H1 (cell line): ENCODE data around the gene MAP4K1. TPM values are rescaled to one million over a fixed set of nuclear protein-coding genes. Genes with fewer than 3 reads are reported as not detected.

Experiments
- CTCF ChIA-PET: fragments of 300-600 bp; sonication (Branson Sonifier 250); formaldehyde crosslinking; loops from one replicate; lab custom pipeline; 2021; ENCODE audit not compliant: partially characterized antibody; lab: Charles Lee
- POLR2A ChIA-PET: fragments of 300-600 bp; sonication (Branson Sonifier 250); formaldehyde crosslinking; loops from one replicate; lab custom pipeline; 2021; ENCODE audit warnings: inconsistent platforms; ENCODE audit not compliant: partially characterized antibody; lab: Charles Lee
- DNase-seq, 2 experiments: peaks; one replicate each; pipeline versions ENCODE4 v3.0.0 to v3.0.0-alpha.2; 2010 to 2022; ENCODE audit warnings: low spot score in 2 of 2, low read depth in 1 of 2, mixed read lengths in 1 of 2
- FAIRE-seq: peaks from 2 replicates; lab custom pipeline; 2011; peaks lifted over from hg19 to GRCh38; lab: Jason Lieb, UNC
- H2AFZ ChIP-seq: 2 replicates; pipeline ENCODE4 v1.8.1; 2012; ENCODE audit warnings: low read length, inconsistent platforms
- H2AK5ac ChIP-seq: 2 replicates; pipeline ENCODE4 v1.6.1; 2013; ENCODE audit warnings: low read depth, low read length
- H2BK120ac ChIP-seq: replicated peaks from 2 replicates; pipeline ENCODE3; 2013; ENCODE audit warnings: low read depth, low read length, inconsistent platforms
- H2BK12ac ChIP-seq: 2 replicates; pipeline ENCODE4 v1.6.1; 2013; ENCODE audit warnings: low read depth, low read length
- H2BK15ac ChIP-seq: 2 replicates; pipeline ENCODE4 v1.6.1; 2013; ENCODE audit warnings: low read length
- H2BK20ac ChIP-seq: 2 replicates; pipeline ENCODE4 v1.6.1; 2013; ENCODE audit warnings: low read length
- H2BK5ac ChIP-seq: 2 replicates; pipeline ENCODE4 v1.6.1; 2013; ENCODE audit warnings: low read depth, low read length
- H3K14ac ChIP-seq: 2 replicates; pipeline ENCODE4 v1.6.1; 2013; ENCODE audit warnings: inconsistent platforms; ENCODE audit not compliant: insufficient read length
- H3K18ac ChIP-seq: 2 replicates; pipeline ENCODE4 v1.6.1; 2013; ENCODE audit warnings: low read length; ENCODE audit errors: extremely low read depth
- H3K23ac ChIP-seq: 2 replicates; pipeline ENCODE4 v1.6.1; 2013; ENCODE audit warnings: inconsistent platforms; ENCODE audit not compliant: insufficient read length
- H3K23me2 ChIP-seq: 2 replicates; pipeline ENCODE4 v1.6.1; 2013; ENCODE audit warnings: low read depth, low read length
- H3K27ac ChIP-seq: 2 replicates; pipeline ENCODE4 v1.6.1; 2011; ENCODE audit warnings: low read depth, low read length, inconsistent platforms
- H3K27me3 ChIP-seq, 4 experiments: replicated peaks in 1 of 4; 1 replicate in 1 of 4; 2 replicates in 3 of 4; pipeline versions ENCODE4 v1.6.1 to v1.8.1; 2011 to 2013; ENCODE audit warnings: low read length in 3 of 4, mild to moderate bottlenecking in 3 of 4, inconsistent platforms in 2 of 4, mixed read lengths in 2 of 4, moderate library complexity in 1 of 4; ENCODE audit not compliant: control insufficient read depth in 3 of 4, insufficient read depth in 3 of 4; ENCODE audit errors: extremely low read depth in 1 of 4
- H3K36me3 ChIP-seq, 4 experiments: 2 replicates each; pipeline versions ENCODE4 v1.6.1 to v1.8.1; 2011 to 2013; ENCODE audit warnings: mild to moderate bottlenecking in 4 of 4, low read length in 3 of 4, moderate library complexity in 2 of 4, control low read depth in 1 of 4, inconsistent platforms in 1 of 4; ENCODE audit not compliant: insufficient read depth in 4 of 4, control insufficient read depth in 2 of 4
- H3K4ac ChIP-seq: replicated peaks from 2 replicates; pipeline ENCODE3; 2013; ENCODE audit warnings: low read length, low read depth, mixed read lengths, inconsistent platforms; ENCODE audit not compliant: insufficient read length
- H3K4me1 ChIP-seq, 4 experiments: replicated peaks in 1 of 4; 1 replicate in 1 of 4; 2 replicates in 3 of 4; pipeline versions ENCODE4 v1.6.1 to v1.8.1; 2011 to 2013; ENCODE audit warnings: low read length in 3 of 4, inconsistent platforms in 2 of 4, mixed read lengths in 1 of 4; ENCODE audit not compliant: insufficient read depth in 4 of 4, control insufficient read depth in 3 of 4
- H3K4me2 ChIP-seq, 2 experiments: 2 replicates each; pipeline versions ENCODE4 v1.6.1 to v1.8.1; 2011 to 2013; ENCODE audit warnings: low read depth in 2 of 2, low read length in 2 of 2, control low read depth in 1 of 2, inconsistent platforms in 1 of 2, mild to moderate bottlenecking in 1 of 2; ENCODE audit not compliant: insufficient read depth in 1 of 2
- H3K4me3 ChIP-seq, 4 experiments: fragments of 200-600, 300-600 bp in 1 of 4; sonication (generic), shearing (Covaris generic), sonication (Bioruptor Twin) in 1 of 4; 2 replicates each; pipeline versions ENCODE4 v1.5.1 to v1.8.1; 2011 to 2016; ENCODE audit warnings: low read length in 4 of 4, low read depth in 3 of 4, control low read depth in 2 of 4, inconsistent platforms in 2 of 4, mild to moderate bottlenecking in 2 of 4, mixed read lengths in 1 of 4, moderate library complexity in 1 of 4; ENCODE audit not compliant: insufficient read depth in 2 of 4; ENCODE audit errors: extremely low read depth in 1 of 4
- H3K56ac ChIP-seq: replicated peaks from 2 replicates; pipeline ENCODE3; 2013; ENCODE audit warnings: low read depth, mild to moderate bottlenecking, mixed read lengths, low read length, inconsistent platforms; ENCODE audit not compliant: insufficient read length
- H3K79me1 ChIP-seq: 2 replicates; pipeline ENCODE4 v1.6.1; 2013; ENCODE audit warnings: low read depth, low read length, control low read depth
- H3K79me2 ChIP-seq, 2 experiments: 2 replicates each; pipeline versions ENCODE4 v1.6.1 to v1.8.1; 2012 to 2013; ENCODE audit warnings: low read length in 2 of 2, mild to moderate bottlenecking in 2 of 2, inconsistent platforms in 1 of 2; ENCODE audit not compliant: insufficient read depth in 2 of 2, control insufficient read depth in 1 of 2
- H3K9ac ChIP-seq, 4 experiments: replicated peaks in 1 of 4; 1 replicate in 1 of 4; 2 replicates in 3 of 4; pipeline versions ENCODE4 v1.6.1 to v1.8.1; 2011 to 2013; ENCODE audit warnings: low read depth in 3 of 4, low read length in 3 of 4, control low read depth in 2 of 4, mild to moderate bottlenecking in 2 of 4, moderate library complexity in 2 of 4, inconsistent platforms in 1 of 4; ENCODE audit errors: extremely low read depth in 1 of 4
- H3K9me3 ChIP-seq, 2 experiments: 2 replicates each; pipeline versions ENCODE4 v1.6.1 to v1.8.1; 2012 to 2013; ENCODE audit warnings: mild to moderate bottlenecking in 2 of 2, moderate library complexity in 2 of 2, control low read depth in 1 of 2, inconsistent platforms in 1 of 2, low read depth in 1 of 2, low read length in 1 of 2, mixed read lengths in 1 of 2; ENCODE audit not compliant: insufficient read depth in 2 of 2
- H4K20me1 ChIP-seq, 2 experiments: replicated peaks in 1 of 2; 2 replicates each; pipeline versions ENCODE3 to v1.8.1; 2011 to 2013; ENCODE audit warnings: inconsistent platforms in 2 of 2, low read length in 2 of 2, mild to moderate bottlenecking in 1 of 2; ENCODE audit not compliant: insufficient read depth in 2 of 2, control insufficient read depth in 1 of 2
- H4K5ac ChIP-seq: 2 replicates; pipeline ENCODE4 v1.6.1; 2013; ENCODE audit warnings: low read length, low read depth, mixed read lengths, inconsistent platforms; ENCODE audit not compliant: insufficient read length
- H4K8ac ChIP-seq: 2 replicates; pipeline ENCODE4 v1.8.0; 2013; ENCODE audit warnings: mild to moderate bottlenecking, moderate library complexity, low read length, inconsistent platforms; ENCODE audit not compliant: insufficient read depth; ENCODE audit errors: extremely low read depth
- H4K91ac ChIP-seq: replicated peaks from 2 replicates; pipeline ENCODE3; 2013; ENCODE audit warnings: low read length, mixed read lengths, inconsistent platforms; ENCODE audit not compliant: insufficient read length
- BACH1 ChIP-seq: IDR thresholded peaks from 2 replicates; pipeline ENCODE4 v1.6.1; 2012; ENCODE audit warnings: low read length, improper control_type of control experiment
- CEBPB ChIP-seq: IDR thresholded peaks from 2 replicates; pipeline ENCODE4 v1.6.1; 2012; ENCODE audit warnings: low read depth, low read length
- EZH2 ChIP-seq: fragments of 200-600 bp; sonication (generic); IDR thresholded peaks from 2 replicates; pipeline ENCODE4 v1.7.1; 2012; ENCODE audit warnings: low read depth, mild to moderate bottlenecking, moderate library complexity, low read length, inconsistent platforms; ENCODE audit not compliant: severe bottlenecking
- FOSL1 ChIP-seq: IDR thresholded peaks from 2 replicates; pipeline ENCODE4 v1.6.1; 2011; ENCODE audit warnings: mild to moderate bottlenecking, low read depth, low read length, moderate library complexity; ENCODE audit not compliant: insufficient read depth
- GTF2F1 ChIP-seq: IDR thresholded peaks from 2 replicates; pipeline ENCODE4 v1.6.1; 2012; ENCODE audit warnings: low read depth, low read length, improper control_type of control experiment, borderline replicate concordance
- KDM1A ChIP-seq: fragments of 200-600, 300-600 bp; sonication (generic); IDR thresholded peaks from 2 replicates; pipeline ENCODE4 v1.7.1; 2016; ENCODE audit warnings: mild to moderate bottlenecking, low read length, borderline replicate concordance
- KDM4A ChIP-seq: IDR thresholded peaks from one replicate; pipeline ENCODE4 v1.7.1; 2012; ENCODE audit warnings: low read depth, mild to moderate bottlenecking, moderate library complexity, low read length, inconsistent platforms; ENCODE audit not compliant: severe bottlenecking
- MAX ChIP-seq: IDR thresholded peaks from 2 replicates; pipeline ENCODE4 v1.6.1; 2012; ENCODE audit warnings: inconsistent platforms
- POLR2A ChIP-seq, 2 experiments: IDR thresholded peaks; 1 replicate in 1 of 2; 2 replicates in 1 of 2; pipeline ENCODE4 v1.6.1; 2011; ENCODE audit warnings: low read depth in 2 of 2, low read length in 2 of 2, mild to moderate bottlenecking in 2 of 2; ENCODE audit errors: control extremely low read depth in 1 of 2
- RFX5 ChIP-seq: IDR thresholded peaks from 2 replicates; pipeline ENCODE4 v1.6.1; 2011; ENCODE audit warnings: low read depth, low read length, improper control_type of control experiment, borderline replicate concordance
- SIRT6 ChIP-seq: IDR thresholded peaks from one replicate; pipeline ENCODE4 v1.7.1; 2012; ENCODE audit warnings: low read length, inconsistent platforms
- SP2 ChIP-seq: IDR thresholded peaks from 2 replicates; pipeline ENCODE4 v1.6.1; 2012; ENCODE audit warnings: mild to moderate bottlenecking, low read length, inconsistent platforms
- SRF ChIP-seq: IDR thresholded peaks from 2 replicates; pipeline ENCODE4 v1.6.1; 2011; ENCODE audit warnings: mild to moderate bottlenecking, low read depth, low read length, moderate library complexity
- WGBS, 2 experiments: shearing (Covaris generic) in 1 of 2; methylation state at CpG; one replicate each; pipeline versions ENCODE4 v1.1.6 to v1.1.7; 2013 to 2015; ENCODE audit warnings: low lambda C conversion rate in 2 of 2, mixed read lengths in 2 of 2, inconsistent platforms in 1 of 2, low coverage in 1 of 2, missing lambda C conversion rate in 1 of 2; ENCODE audit not compliant: insufficient replicate concordance in 2 of 2, insufficient coverage in 1 of 2, insufficient read length in 1 of 2; ENCODE audit errors: extremely low coverage in 1 of 2, missing lambda C conversion rate in 1 of 2; 5-methylcytosine and 5-hydroxymethylcytosine counted together
- polyA plus RNA-seq, 7 experiments: library from polyadenylated mRNA; depleted of rRNA in 3 of 7; stranded (reverse) in 5 of 7; unstranded in 2 of 7; fragments of >200 nt in 5 of 7; fragments of 200-250 nt in 2 of 7; gene quantifications; 1 replicate in 5 of 7; 2 replicates in 1 of 7; 4 replicates in 1 of 7; pipeline versions ENCODE4 v1.2.1 to v1.2.3, GENCODE V29; 2011 to 2013; ENCODE audit warnings: missing spikeins in 2 of 7, mixed read lengths in 2 of 7
- total RNA-seq: library from RNA; stranded (reverse); fragmentation: NEBNext Ultra II Directional; extraction: Animal tissue kit (Norgen Biotek cat#: 25700); gene quantifications from 2 replicates; pipeline ENCODE4 v1.2.1, GENCODE V29; 2021
- TF ChIP-seq, protein P1 (sequence below): IDR thresholded peaks from 2 replicates; pipeline ENCODE4 v1.6.1; 2012; ENCODE audit warnings: inconsistent platforms

The MAP4K1 gene
- total and polyA plus RNA-seq, 2 of the 8 experiments (the other 6 are each of a cell fraction or from before 2014, with no cell fraction given): 9.0 to 10.4 TPM

DNA sequence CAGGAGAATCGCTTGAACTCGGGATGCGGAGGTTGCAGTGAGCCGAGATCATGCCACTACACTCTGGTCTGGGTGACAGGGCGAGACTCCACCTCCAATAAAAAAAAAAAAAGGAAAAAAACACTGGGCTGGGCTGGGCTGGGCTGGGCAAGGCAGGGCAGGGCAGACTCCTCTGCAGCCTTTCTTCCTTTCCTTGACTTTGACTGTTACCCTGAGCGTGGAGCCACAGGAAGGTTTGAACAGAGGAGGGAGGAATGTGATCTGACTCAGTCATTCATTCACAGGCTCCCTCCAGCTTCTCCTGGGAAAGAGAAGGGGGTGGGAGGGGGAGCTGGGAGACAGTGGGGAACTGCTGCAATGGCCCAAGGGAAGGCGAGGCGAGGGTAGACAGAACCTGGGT lies 27.0 kb upstream of the MAP4K1 start:
- Histone ChIP-seq H3K9ac (no peak overlapping the region), H2BK20ac (no peak overlapping the region), H3K79me2 (peaks cover 19 to 22% of the 10 kb centered on the region in 2 experiments), H3K27me3 (no peaks in the 10 kb centered on the region), H3K4me3 (no peak overlapping the region), H3K4me1 (peaks cover 0 to 5% (median under 1%) of the 10 kb centered on the region in 4 experiments; a peak in 2 of 7 replicates), H3K23me2 (peaks cover 16% of the 10 kb centered on the region; the same call in 1 of the 2 replicates), H3K18ac (0 out of 2 replicates have a peak overlapping the region, but pooled peaks have one; percentile 48), H4K8ac (no peak overlapping the region), H2BK12ac (0 out of 2 replicates have a peak overlapping the region, but pooled peaks have one; percentile 43), H3K56ac (no peak overlapping the region), H4K91ac (no peak overlapping the region), H3K9me3 (no peaks in the 10 kb centered on the region), H3K23ac (no peak overlapping the region), H2BK5ac (no peak overlapping the region), H3K4ac (no peak overlapping the region), H3K14ac (no peak overlapping the region), H3K4me2 (no peak overlapping the region; a peak in 1 of 4 replicates), H3K36me3 (no peaks in the 10 kb centered on the region), H4K5ac (no peak overlapping the region), H3K27ac (no peak overlapping the region), H3K79me1 (peaks cover 4% of the 10 kb centered on the region; the same call in 1 of the 2 replicates), H2AFZ (no peak overlapping the region), H2BK120ac (no peak overlapping the region), H2BK15ac (no peak overlapping the region), H4K20me1 (peaks cover 4 to 7% of the 10 kb centered on the region in 2 experiments), H2AK5ac (peak overlapping the region; percentile 90; the same call in 1 of the 2 replicates)
- FAIRE-seq: no peak
- no peak for DNase-seq
- WGBS, 2 experiments: 79% methylated on average over 6 of the region's 8 CpGs; no CpG with 5 or more reads in 1 of the 2 experiments
- CTCF ChIA-PET: interaction anchor here (1.1 to 7.7 kb wide), 3 partner anchors 9 to 74 kb away, joined by 3 to 62 read pairs (median 5); no protein-coding TSS in a partner anchor
- POLR2A ChIA-PET: interaction anchor here (0.6 to 17.9 kb wide), 7 partner anchors 11 to 220 kb away, joined by 3 to 374 read pairs (median 4); partner anchors contain the start of gene EIF3K
- TF ChIP-seq SP2: no peak
- TF ChIP-seq, protein P1, sequence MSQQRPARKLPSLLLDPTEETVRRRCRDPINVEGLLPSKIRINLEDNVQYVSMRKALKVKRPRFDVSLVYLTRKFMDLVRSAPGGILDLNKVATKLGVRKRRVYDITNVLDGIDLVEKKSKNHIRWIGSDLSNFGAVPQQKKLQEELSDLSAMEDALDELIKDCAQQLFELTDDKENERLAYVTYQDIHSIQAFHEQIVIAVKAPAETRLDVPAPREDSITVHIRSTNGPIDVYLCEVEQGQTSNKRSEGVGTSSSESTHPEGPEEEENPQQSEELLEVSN: no peak
- no peak for TF ChIP-seq CEBPB
- no peak for TF ChIP-seq SRF
- TF ChIP-seq FOSL1: no peak
- TF ChIP-seq RFX5: no peak
- TF ChIP-seq MAX: no peak
- no peak for TF ChIP-seq KDM4A
- no peak for TF ChIP-seq KDM1A
- no peak for TF ChIP-seq BACH1
- TF ChIP-seq GTF2F1: no peak
- TF ChIP-seq POLR2A (IDR thresholded peaks at IDR 0.05; ENCODE audit: control extremely low read depth in 1 of 2, low read depth in 2 of 2, low read length in 2 of 2): no peak
- no peak for TF ChIP-seq SIRT6
- no peak for TF ChIP-seq EZH2
